ENCODE measurements around the gene KIAA2012.

- no peak for TF ChIP-seq CTCF (IDR thresholded peaks at IDR 0.05; ENCODE audit: low read depth, low read length)
- TF ChIP-seq POLR2A (IDR thresholded peaks at IDR 0.05; ENCODE audit: extremely low read depth, insufficient read length), result no peak
- TF ChIP-seq MAX (IDR thresholded peaks at IDR 0.05; ENCODE audit: low read depth, low read length), result no peak
- TF ChIP-seq MYC (IDR thresholded peaks at IDR 0.05; ENCODE audit: low read depth, low read length), result no peak
Measured at GRCh38 chr2:202164411-202164810, 91.4 kb downstream of the KIAA2012 start.

All from NB4 (cell line).